ENCODE results near the gene KRTCAP3. TPM values are rescaled to one million over a fixed set of nuclear protein-coding genes. Genes with fewer than 3 reads are reported as not detected.

Gene KRTCAP3
- total RNA-seq, 1 donor from 2014 or later = 20.5 TPM

DNA sequence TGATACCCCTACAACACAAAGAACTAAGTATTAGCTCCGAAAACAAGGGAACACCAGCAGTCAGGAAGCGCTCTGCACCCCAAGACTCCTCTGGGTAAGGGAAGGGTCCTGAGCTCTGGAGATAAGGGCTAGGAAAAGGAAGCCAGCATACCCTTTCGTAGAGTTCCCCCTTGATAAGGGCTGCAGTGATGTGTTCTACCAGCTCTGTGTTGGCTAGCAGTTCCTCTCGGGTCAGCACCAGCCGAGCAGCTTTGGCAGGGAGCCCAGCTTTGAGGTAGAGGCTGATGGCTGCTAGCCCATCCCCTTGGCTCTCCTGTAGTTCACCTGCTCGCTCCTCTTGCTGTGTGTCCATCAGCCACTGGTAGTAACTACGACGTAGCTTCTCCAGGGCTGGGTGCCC is 18.9 kb downstream of the KRTCAP3 start:
- no peak overlapping the region for H3K4me3 ChIP-seq (ENCODE audit: low read depth, low read length)
- TF ChIP-seq CTCF (conservative IDR thresholded peaks at IDR 0.05; ENCODE audit: low read depth, low read length) = no peak
- no peak for DNase-seq (ENCODE audit: low read depth)

GRCh38 chr2:27464443-27464842 is 22.3 kb downstream of the KRTCAP3 start:
- no peak for TF ChIP-seq CTCF (conservative IDR thresholded peaks at IDR 0.05; ENCODE audit: low read depth, low read length)
- DNase-seq (ENCODE audit: low read depth) = no peak
- no peak overlapping the region for H3K4me3 ChIP-seq (ENCODE audit: low read depth, low read length)

GRCh38 chr2:27471961-27472360 is 29.8 kb downstream of the KRTCAP3 start:
- no peak for TF ChIP-seq CTCF (conservative IDR thresholded peaks at IDR 0.05; ENCODE audit: low read depth, low read length)
- no peak for DNase-seq (ENCODE audit: low read depth)

DNA sequence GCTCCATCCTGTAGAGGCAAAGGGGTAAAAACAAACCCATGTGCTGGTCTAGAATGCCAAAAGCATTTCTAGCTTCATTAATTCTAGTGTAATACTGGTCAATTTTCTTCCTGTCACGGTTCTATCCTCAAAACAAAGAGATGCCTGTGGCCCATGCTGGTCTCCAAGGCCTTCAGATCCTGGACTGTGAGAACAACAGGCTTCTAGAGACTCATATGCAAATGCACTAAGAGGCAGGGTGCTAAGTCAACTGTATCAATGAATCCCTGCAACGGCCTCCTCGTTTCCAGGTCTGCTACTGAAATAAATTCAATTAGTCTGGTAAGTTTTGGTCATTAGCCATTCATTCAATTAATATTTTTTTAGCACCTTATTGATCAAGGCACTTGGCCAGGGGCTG is 43.3 kb downstream of the KRTCAP3 start:
- DNase-seq (ENCODE audit: low read depth) = no peak
- no peak for TF ChIP-seq CTCF (conservative IDR thresholded peaks at IDR 0.05; ENCODE audit: low read depth, low read length)
- no peak overlapping the region for H3K4me3 ChIP-seq (ENCODE audit: low read depth, low read length)

More at GRCh38 chr2:27471961-27472360, 29.8 kb downstream of the KRTCAP3 start:
- no peak overlapping the region for H3K4me3 ChIP-seq (ENCODE audit: low read depth, low read length)

- peak; percentile 22 for TF ChIP-seq CTCF (conservative IDR thresholded peaks at IDR 0.05; ENCODE audit: low read depth, low read length)
- H3K4me3 ChIP-seq (ENCODE audit: low read depth, low read length) = peak overlapping the region; percentile 85
- DNase-seq (ENCODE audit: low read depth) = no peak
Observed at GRCh38 chr2:27489118-27489497, 46.9 kb downstream of the KRTCAP3 start.

GRCh38 chr2:27489498-27490397 is 47.6 kb downstream of the KRTCAP3 start, which contains the start of gene IFT172:
TSS of gene IFT172 (minus strand) at chr2:27489743. CDS start at chr2:27489653, 90 bp downstream.
- DNase-seq (ENCODE audit: low read depth) = peak; percentile 89
- TF ChIP-seq CTCF (conservative IDR thresholded peaks at IDR 0.05; ENCODE audit: low read depth, low read length) = no peak
- H3K4me3 ChIP-seq (ENCODE audit: low read depth, low read length) = peak within 1 kb of the TSS; percentile 85
